Small intestine (tissue), 7 donors: Measurements from ENCODE around the gene ZBED4. TPM values are rescaled to one million over a fixed set of nuclear protein-coding genes. Genes with fewer than 3 reads are reported as not detected.

Experiments used
- DNase-seq, 2 donors: peaks; one replicate each; pipeline versions ENCODE4 v3.0.0 to v3.0.0-alpha.2; 2013
- FAIRE-seq: peaks from 2 replicates; lab custom pipeline; 2012; peaks lifted over from hg19 to GRCh38; lab: Jason Lieb, UNC
- H3K27ac ChIP-seq, 3 donors: one replicate each; pipeline ENCODE4 v1.5.1; 2013; ENCODE audit warnings: low read length in 2 of 3, mild to moderate bottlenecking in 2 of 3, control low read depth in 1 of 3, inconsistent platforms in 1 of 3, low read depth in 1 of 3, moderate library complexity in 1 of 3
- H3K27me3 ChIP-seq, 3 donors: one replicate each; pipeline ENCODE4 v1.6.1; 2013; ENCODE audit warnings: low read length in 3 of 3, inconsistent platforms in 1 of 3; ENCODE audit not compliant: control insufficient read depth in 3 of 3, insufficient read depth in 3 of 3
- H3K36me3 ChIP-seq, 3 donors: one replicate each; pipeline ENCODE4 v1.6.1; 2013; ENCODE audit warnings: low read length in 3 of 3, inconsistent platforms in 1 of 3, low read depth in 1 of 3, mild to moderate bottlenecking in 1 of 3, moderate library complexity in 1 of 3; ENCODE audit not compliant: control insufficient read depth in 3 of 3, insufficient read depth in 2 of 3
- H3K4me1 ChIP-seq, 3 donors: one replicate each; pipeline ENCODE4 v1.6.1; 2013; ENCODE audit warnings: low read length in 2 of 3, inconsistent platforms in 1 of 3, low read depth in 1 of 3, mild to moderate bottlenecking in 1 of 3, moderate library complexity in 1 of 3; ENCODE audit not compliant: control insufficient read depth in 3 of 3, insufficient read depth in 2 of 3
- H3K4me3 ChIP-seq, 3 donors: one replicate each; pipeline ENCODE4 v1.5.1; 2013; ENCODE audit warnings: low read length in 3 of 3, control low read depth in 1 of 3, inconsistent platforms in 1 of 3, low read depth in 1 of 3, mild to moderate bottlenecking in 1 of 3, moderate library complexity in 1 of 3
- H3K9me3 ChIP-seq, 2 donors: one replicate each; pipeline ENCODE4 v1.6.1; 2013; ENCODE audit warnings: low read depth in 1 of 2, low read length in 1 of 2; ENCODE audit not compliant: control insufficient read depth in 2 of 2, insufficient read depth in 1 of 2
- WGBS, 3 donors: extraction: QIAGEN DNeasy Blood & Tissue Kit; methylation state at CpG; one replicate each; pipeline ENCODE4 v1.1.7; 2013; 5-methylcytosine and 5-hydroxymethylcytosine counted together
- polyA plus RNA-seq, 4 donors: library from polyadenylated mRNA; stranded (reverse) in 3 of 4; unstranded in 1 of 4; fragments of 200-250 nt in 3 of 4; fragments of 120-200 nt in 1 of 4; gene quantifications; one replicate each; pipeline versions ENCODE4 v1.2.1 to v1.2.3, GENCODE V29; 2013
- donor health status: healthy with polysubstance abuse.
- donor health status: control.
- donor health status: control.
- donor health status: Bipolar disorder and iron deficiency.
- donor health status: healthy.

Gene ZBED4
- polyA plus RNA-seq, 4 donors, result 3.2 to 12.4 (median 5.6) TPM

- no peaks in the 10 kb centered on the region for H3K4me1 ChIP-seq
- H3K27ac ChIP-seq, result no peak overlapping the region
- peaks cover 4 to 66% (median 10%) of the 10 kb centered on the region in 3 donors for H3K36me3 ChIP-seq
- FAIRE-seq, result no peak
- no peaks in the 10 kb centered on the region for H3K9me3 ChIP-seq
- no peak overlapping the region for H3K4me3 ChIP-seq
- DNase-seq, result peak in 1 of 2 donors; percentile 47
- no peaks in the 10 kb centered on the region for H3K27me3 ChIP-seq
- WGBS, 3 donors, result 73 to 86% (median 75%) methylated on average over 17 of the region's 17 CpGs
These were observed 49.8 kb downstream of the ZBED4 start for GRCh38 chr22:49903322-49904039.

DNA sequence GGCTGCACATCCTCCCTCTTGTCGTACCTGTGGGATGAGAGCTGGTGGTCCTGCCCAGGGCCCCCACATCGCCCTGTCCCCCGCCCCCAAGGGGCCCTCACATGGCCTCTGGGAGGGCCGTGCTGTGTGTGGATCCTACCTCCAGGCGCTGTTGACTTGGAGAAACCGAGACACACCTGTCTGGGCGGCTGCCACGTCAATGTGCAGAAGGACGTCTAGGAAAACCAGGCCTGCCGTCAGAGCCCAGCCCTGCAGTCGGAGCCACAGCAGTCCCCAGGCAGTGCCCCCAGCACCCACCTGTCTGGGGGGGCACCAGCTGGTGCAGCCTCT, 50.4 kb downstream of the ZBED4 start:
- Histone ChIP-seq H3K27ac (no peak overlapping the region), H3K9me3 (no peaks in the 10 kb centered on the region), H3K27me3 (no peaks in the 10 kb centered on the region), H3K4me3 (no peak overlapping the region), H3K4me1 (no peaks in the 10 kb centered on the region), H3K36me3 (peaks cover 4 to 69% (median 10%) of the 10 kb centered on the region in 3 donors)
- FAIRE-seq (no peak), DNase-seq (no peak)
- 88 to 94% (median 92%) methylated on average over 11 of the region's 11 CpGs for WGBS, 3 donors

- Histone ChIP-seq H3K27me3 (no peaks in the 10 kb centered on the region), H3K4me1 (no peaks in the 10 kb centered on the region), H3K9me3 (no peaks in the 10 kb centered on the region), H3K4me3 (no peak overlapping the region), H3K27ac (no peak overlapping the region), H3K36me3 (peaks cover 4 to 74% (median 10%) of the 10 kb centered on the region in 3 donors)
- no peak for DNase-seq
- 95 to 98% (median 95%) methylated on average over 18 of the region's 18 CpGs for WGBS, 3 donors
- FAIRE-seq, result no peak
These were observed 51.8 kb downstream of the ZBED4 start for GRCh38 chr22:49905465-49905864.

DNA sequence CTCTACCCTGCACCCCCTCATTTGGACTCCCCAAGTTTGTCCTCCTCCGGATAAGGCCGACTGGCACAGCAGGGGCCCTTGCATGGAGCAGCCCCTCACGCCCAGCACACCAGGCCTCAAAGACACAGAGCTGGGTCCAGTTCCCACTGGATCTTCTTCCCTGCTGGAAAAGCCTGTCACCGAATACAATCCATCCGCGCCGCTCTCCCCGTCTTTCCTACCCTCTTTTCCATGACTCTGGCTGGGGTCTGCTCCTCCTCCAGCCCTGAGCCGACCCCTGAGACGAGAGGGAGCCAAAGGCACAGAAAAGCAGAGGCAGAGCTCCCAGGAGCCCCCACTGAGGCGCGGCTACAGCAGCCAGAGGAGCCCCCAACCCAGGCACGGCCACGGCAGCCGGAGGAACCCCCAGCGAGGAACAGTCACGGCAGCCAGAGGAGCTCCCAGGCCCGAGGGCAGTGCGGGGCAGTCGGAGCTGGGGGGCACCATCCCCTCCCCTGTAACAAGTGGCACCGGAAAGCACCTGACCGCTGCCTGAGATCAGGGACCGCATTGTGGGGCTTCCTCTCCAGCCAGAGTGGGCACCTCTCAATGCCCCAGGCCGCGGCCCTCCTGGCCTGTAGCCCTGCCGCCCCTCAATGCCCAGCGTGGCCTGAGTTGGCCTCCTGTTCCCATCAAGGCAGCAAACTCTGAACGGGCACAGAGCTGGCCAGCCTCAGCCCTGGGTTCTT, 52.6 kb downstream of the ZBED4 start:
- H3K36me3 ChIP-seq, result peaks cover 4 to 73% (median 14%) of the 10 kb centered on the region in 3 donors
- WGBS, 3 donors, result 96 to 98% (median 98%) methylated on average over 27 to 28 of the region's 28 CpGs
- no peak overlapping the region for H3K27ac ChIP-seq
- DNase-seq (no peak), FAIRE-seq (no peak)
- no peaks in the 10 kb centered on the region for H3K9me3 ChIP-seq
- no peaks in the 10 kb centered on the region for H3K27me3 ChIP-seq
- H3K4me1 ChIP-seq, result no peaks in the 10 kb centered on the region
- no peak overlapping the region for H3K4me3 ChIP-seq

- DNase-seq (no peak), FAIRE-seq (no peak)
- peaks cover 4 to 68% (median 17%) of the 10 kb centered on the region in 3 donors for H3K36me3 ChIP-seq
- no peaks in the 10 kb centered on the region for H3K27me3 ChIP-seq
- H3K9me3 ChIP-seq, result no peaks in the 10 kb centered on the region
- 92 to 95% (median 95%) methylated on average over 12 to 14 of the region's 14 CpGs for WGBS, 3 donors
- no peak overlapping the region for H3K27ac ChIP-seq
- H3K4me3 ChIP-seq, result no peak overlapping the region
- H3K4me1 ChIP-seq, result no peaks in the 10 kb centered on the region
These were observed 53.2 kb downstream of the ZBED4 start for GRCh38 chr22:49906799-49907290.

- H3K4me3 ChIP-seq, result no peak overlapping the region
- peaks cover 6 to 75% (median 21%) of the 10 kb centered on the region in 3 donors for H3K36me3 ChIP-seq
- FAIRE-seq (no peak), DNase-seq (no peak)
- H3K4me1 ChIP-seq, result no peaks in the 10 kb centered on the region
- H3K9me3 ChIP-seq, result no peaks in the 10 kb centered on the region
- 96 to 97% (median 96%) methylated on average over 19 of the region's 19 CpGs for WGBS, 3 donors
- no peak overlapping the region for H3K27ac ChIP-seq
- H3K27me3 ChIP-seq, result no peaks in the 10 kb centered on the region
These were observed 54.2 kb downstream of the ZBED4 start for GRCh38 chr22:49907807-49908206.

GRCh38 chr22:49909476-49910205, 56.0 kb downstream of the ZBED4 start:
- no peaks in the 10 kb centered on the region for H3K27me3 ChIP-seq
- H3K4me3 ChIP-seq, result no peak overlapping the region
- no peak overlapping the region for H3K27ac ChIP-seq
- WGBS, 3 donors, result 94 to 97% (median 96%) methylated on average over 23 of the region's 23 CpGs
- no peaks in the 10 kb centered on the region for H3K9me3 ChIP-seq
- DNase-seq (no peak), FAIRE-seq (no peak)
- H3K36me3 ChIP-seq, result peaks cover 4 to 75% (median 18%) of the 10 kb centered on the region in 3 donors
- no peaks in the 10 kb centered on the region for H3K4me1 ChIP-seq
